WTC11 (cell line): ENCODE results near the gene PITPNM3.

Source experiments
- CBFB ChIP-seq: sonication (generic); formaldehyde crosslinking; IDR thresholded peaks from 2 replicates; pipeline ENCODE4 v1.8.1; 2022; ENCODE audit warnings: mild to moderate bottlenecking, low read depth, missing genetic modification reagents
- FOXP1 ChIP-seq: sonication (generic); formaldehyde crosslinking; IDR thresholded peaks from 2 replicates; pipeline ENCODE4 v1.8.0; 2022; ENCODE audit warnings: missing genetic modification reagents, mild to moderate bottlenecking, moderate library complexity, borderline replicate concordance
- KAT7 ChIP-seq: sonication (generic); formaldehyde crosslinking; IDR thresholded peaks from 2 replicates; pipeline ENCODE4 v1.8.1; 2023; ENCODE audit warnings: missing genetic modification reagents, mild to moderate bottlenecking, borderline replicate concordance
- SMAD4 ChIP-seq: sonication (generic); formaldehyde crosslinking; IDR thresholded peaks from 2 replicates; pipeline ENCODE4 v1.8.0; 2022; ENCODE audit warnings: mild to moderate bottlenecking, missing genetic modification reagents
- STAT6 ChIP-seq: sonication (generic); formaldehyde crosslinking; conservative IDR thresholded peaks from 2 replicates; pipeline ENCODE4 v1.8.1; 2023; ENCODE audit warnings: mild to moderate bottlenecking, low read depth, missing genetic modification reagents, moderate library complexity
- TEAD4 ChIP-seq: sonication (generic); formaldehyde crosslinking; IDR thresholded peaks from 2 replicates; pipeline ENCODE4 v1.8.0; 2022; ENCODE audit warnings: mild to moderate bottlenecking, missing genetic modification reagents
- USF2 ChIP-seq: sonication (generic); formaldehyde crosslinking; IDR thresholded peaks from 2 replicates; pipeline ENCODE4 v1.8.1; 2023; ENCODE audit warnings: mild to moderate bottlenecking, missing genetic modification reagents, moderate library complexity
- ZBTB21 ChIP-seq: sonication (generic); formaldehyde crosslinking; IDR thresholded peaks from 2 replicates; pipeline ENCODE4 v1.8.1; 2023; ENCODE audit warnings: mild to moderate bottlenecking, missing genetic modification reagents, borderline replicate concordance
- ZNF263 ChIP-seq: sonication (generic); formaldehyde crosslinking; IDR thresholded peaks from 2 replicates; pipeline ENCODE4 v1.8.1; 2022; ENCODE audit warnings: low read depth, mild to moderate bottlenecking, moderate library complexity, missing genetic modification reagents
- TF ChIP-seq, protein P1 (sequence below): fragments of 200-600 bp; IDR thresholded peaks from 2 replicates; pipeline ENCODE4 v1.8.0; 2022; ENCODE audit warnings: antibody characterized with exemption
- TF ChIP-seq, protein P2 (sequence below): sonication (generic); formaldehyde crosslinking; IDR thresholded peaks from 2 replicates; pipeline ENCODE4 v1.8.1; 2023; ENCODE audit warnings: mild to moderate bottlenecking, moderate library complexity, missing genetic modification reagents

DNA sequence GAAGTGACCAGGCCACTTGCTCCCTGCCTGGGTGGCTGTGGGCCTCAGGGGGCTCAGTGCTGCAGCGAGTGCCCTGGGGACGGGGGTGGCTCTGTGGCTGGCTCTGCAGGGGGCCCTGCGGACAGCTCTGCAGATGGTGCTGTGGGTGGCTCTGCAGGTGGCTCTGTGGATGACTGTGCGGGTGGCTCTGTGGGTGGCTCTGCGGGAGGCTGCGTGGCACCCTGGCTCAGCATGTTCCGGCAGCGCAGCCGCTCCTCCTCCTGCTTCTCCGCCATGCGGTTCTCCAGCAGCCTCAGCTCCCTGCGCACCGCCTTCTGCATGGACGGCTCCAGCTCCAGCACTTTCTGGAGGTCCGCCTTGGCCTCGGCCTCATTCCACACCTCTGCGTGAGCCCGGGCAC, 130.9 kb downstream of the PITPNM3 start:
- TF ChIP-seq STAT6 (CRISPR knock-in tag): no peak
- no peak for TF ChIP-seq SMAD4
- TF ChIP-seq, protein P1, sequence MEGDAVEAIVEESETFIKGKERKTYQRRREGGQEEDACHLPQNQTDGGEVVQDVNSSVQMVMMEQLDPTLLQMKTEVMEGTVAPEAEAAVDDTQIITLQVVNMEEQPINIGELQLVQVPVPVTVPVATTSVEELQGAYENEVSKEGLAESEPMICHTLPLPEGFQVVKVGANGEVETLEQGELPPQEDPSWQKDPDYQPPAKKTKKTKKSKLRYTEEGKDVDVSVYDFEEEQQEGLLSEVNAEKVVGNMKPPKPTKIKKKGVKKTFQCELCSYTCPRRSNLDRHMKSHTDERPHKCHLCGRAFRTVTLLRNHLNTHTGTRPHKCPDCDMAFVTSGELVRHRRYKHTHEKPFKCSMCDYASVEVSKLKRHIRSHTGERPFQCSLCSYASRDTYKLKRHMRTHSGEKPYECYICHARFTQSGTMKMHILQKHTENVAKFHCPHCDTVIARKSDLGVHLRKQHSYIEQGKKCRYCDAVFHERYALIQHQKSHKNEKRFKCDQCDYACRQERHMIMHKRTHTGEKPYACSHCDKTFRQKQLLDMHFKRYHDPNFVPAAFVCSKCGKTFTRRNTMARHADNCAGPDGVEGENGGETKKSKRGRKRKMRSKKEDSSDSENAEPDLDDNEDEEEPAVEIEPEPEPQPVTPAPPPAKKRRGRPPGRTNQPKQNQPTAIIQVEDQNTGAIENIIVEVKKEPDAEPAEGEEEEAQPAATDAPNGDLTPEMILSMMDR: no peak
- TF ChIP-seq CBFB (CRISPR knock-in tag): no peak
- no peak for TF ChIP-seq KAT7 (CRISPR knock-in tag)
- no peak for TF ChIP-seq USF2 (CRISPR knock-in tag)
- no peak for TF ChIP-seq ZBTB21 (CRISPR knock-in tag)
- no peak for TF ChIP-seq FOXP1 (CRISPR knock-in tag)
- TF ChIP-seq TEAD4 (CRISPR knock-in tag): no peak
- TF ChIP-seq ZNF263 (CRISPR knock-in tag): no peak
- TF ChIP-seq, protein P2, sequence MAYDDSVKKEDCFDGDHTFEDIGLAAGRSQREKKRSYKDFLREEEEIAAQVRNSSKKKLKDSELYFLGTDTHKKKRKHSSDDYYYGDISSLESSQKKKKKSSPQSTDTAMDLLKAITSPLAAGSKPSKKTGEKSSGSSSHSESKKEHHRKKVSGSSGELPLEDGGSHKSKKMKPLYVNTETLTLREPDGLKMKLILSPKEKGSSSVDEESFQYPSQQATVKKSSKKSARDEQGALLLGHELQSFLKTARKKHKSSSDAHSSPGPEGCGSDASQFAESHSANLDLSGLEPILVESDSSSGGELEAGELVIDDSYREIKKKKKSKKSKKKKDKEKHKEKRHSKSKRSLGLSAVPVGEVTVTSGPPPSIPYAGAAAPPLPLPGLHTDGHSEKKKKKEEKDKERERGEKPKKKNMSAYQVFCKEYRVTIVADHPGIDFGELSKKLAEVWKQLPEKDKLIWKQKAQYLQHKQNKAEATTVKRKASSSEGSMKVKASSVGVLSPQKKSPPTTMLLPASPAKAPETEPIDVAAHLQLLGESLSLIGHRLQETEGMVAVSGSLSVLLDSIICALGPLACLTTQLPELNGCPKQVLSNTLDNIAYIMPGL (CRISPR knock-in tag): no peak
